NCI-H2227 (cell line): ENCODE measurements around the gene SNX7.

ENCODE experiments used
- DNase-seq: peaks from one replicate; lab custom pipeline; 2025; ENCODE audit not compliant: unreplicated experiment; lab: John Stamatoyannopoulos, UW

SNX7 gene

DNA sequence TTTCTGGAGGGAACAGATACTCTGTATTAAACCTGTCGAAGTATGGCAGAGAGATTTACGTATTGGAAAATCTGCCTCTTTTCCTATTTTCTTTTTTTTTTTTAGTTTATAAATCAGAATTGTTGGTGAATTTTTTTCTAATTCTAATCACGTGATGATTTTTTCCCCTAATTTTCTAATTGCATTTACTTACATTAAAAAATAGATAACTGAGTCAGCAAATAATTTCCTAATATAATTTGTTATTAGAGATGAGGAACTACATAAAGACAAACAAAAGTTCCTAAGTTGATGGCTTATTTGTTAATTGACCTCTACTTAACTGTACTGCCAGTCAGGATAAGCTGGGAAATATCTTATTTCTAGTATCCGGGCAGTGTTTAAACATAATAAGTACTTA lies 34.6 kb downstream of the SNX7 start:
- DNase-seq: no peak

DNA sequence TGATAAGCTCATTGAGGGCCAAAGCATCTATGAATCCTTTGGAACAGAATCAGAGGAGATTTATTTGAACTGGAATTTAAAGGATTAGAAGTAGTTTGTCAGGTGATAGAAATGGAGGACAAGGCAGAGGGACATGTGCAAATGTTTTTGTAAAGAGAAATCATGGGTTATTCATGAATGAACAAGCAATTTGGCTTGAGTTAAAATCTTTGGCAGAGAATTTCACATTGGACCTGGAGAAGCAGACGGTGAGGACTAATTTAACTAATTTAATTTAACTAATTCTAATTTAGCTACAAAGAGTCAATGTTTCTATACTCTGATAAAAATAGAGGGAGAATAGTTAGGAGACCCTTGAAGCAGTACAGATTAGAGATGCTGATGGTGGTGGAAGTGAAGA lies 36.3 kb downstream of the SNX7 start:
- DNase-seq: no peak

GRCh38 chr1:98698625-98699024 lies 37.1 kb downstream of the SNX7 start:
- no peak for DNase-seq

DNA sequence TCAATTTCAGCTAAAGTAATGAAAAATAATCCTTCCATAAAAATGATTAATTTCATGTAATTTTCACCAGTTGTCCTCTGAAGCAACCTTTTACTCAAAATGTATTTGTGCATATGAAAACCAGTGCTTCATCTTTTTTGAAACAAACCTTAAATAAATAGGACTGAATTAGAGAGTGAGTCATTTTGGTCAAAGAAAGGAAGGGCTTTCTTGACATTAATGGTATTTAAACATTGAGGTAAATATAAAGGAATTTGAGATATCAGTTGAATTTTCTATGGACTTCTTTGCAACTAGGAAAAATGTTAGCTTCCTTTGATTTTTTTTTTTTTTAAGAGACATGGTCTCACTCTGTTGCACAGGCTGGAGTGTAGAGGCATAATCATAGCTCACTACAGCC lies 38.7 kb downstream of the SNX7 start:
- no peak for DNase-seq

GRCh38 chr1:98702976-98703375 lies 41.5 kb downstream of the SNX7 start:
- DNase-seq: no peak

DNA sequence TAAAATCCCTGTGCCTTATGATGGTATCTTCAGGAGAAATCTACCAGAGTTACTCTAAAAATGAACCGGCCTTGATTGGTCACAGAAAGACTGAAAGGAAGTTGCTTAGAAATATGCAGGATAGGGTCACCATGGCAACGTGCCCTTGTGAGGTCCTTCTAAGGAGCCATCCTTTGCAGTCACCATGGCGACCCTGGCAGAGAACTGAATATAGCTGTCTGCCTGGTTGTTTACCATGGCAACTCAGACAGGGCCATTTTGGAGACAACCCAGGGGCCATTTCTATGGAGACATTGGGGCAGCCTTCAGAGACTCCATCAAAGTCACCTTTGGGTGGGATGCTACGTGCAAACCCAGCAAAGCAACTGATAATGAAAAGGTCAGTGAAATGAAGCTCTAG lies 43.0 kb downstream of the SNX7 start:
- peak; percentile 91 for DNase-seq

- no peak for DNase-seq
Measured at GRCh38 chr1:98704971-98705370, 43.5 kb downstream of the SNX7 start.

GRCh38 chr1:98705591-98705990 lies 44.1 kb downstream of the SNX7 start:
- DNase-seq: no peak

GRCh38 chr1:98706173-98706843 lies 44.8 kb downstream of the SNX7 start:
- DNase-seq: no peak

DNA sequence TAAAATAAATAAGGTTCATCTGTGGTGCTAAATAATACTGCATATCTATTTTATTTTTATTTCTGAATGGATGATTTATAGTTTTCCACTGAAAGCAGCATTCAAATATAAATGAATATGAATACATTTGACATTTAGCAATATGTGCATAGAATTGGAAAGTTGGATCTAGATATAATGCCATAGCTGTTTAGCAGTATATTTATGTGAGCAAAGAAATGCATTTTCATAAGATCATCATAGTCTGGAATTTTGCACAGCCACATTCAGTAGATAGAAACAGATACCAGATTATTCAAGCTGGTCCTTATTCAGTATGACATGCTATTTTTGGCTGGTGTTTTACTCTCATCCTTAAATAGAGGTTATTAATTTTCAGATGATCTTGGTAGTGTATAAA lies 46.0 kb downstream of the SNX7 start:
- DNase-seq: no peak

DNA sequence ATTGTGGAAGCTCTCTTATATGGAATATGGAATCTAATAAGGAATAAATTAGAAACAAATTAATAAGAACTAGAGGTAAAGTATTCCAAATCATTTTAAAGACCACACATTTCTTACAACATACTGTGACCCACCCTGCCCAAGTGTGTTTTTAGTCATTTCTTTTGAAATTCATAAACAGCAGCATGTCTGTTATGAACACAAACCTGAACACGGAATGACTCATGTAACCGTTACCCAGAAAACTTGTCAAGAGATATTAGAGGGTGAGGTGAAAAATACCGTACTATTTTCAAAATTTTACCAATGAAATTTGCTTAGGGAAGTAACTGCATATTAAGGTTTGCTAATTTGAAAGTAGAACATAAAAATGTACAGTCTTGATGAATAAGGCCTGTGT lies 48.4 kb downstream of the SNX7 start:
- no peak for DNase-seq

GRCh38 chr1:98723574-98723973 lies 62.1 kb downstream of the SNX7 start:
- no peak for DNase-seq

GRCh38 chr1:98732985-98733781 lies 71.7 kb downstream of the SNX7 start:
- DNase-seq: no peak

- no peak for DNase-seq
Measured at GRCh38 chr1:98733782-98734112, 72.2 kb downstream of the SNX7 start.

GRCh38 chr1:98735756-98736155 lies 74.2 kb downstream of the SNX7 start:
- DNase-seq: no peak

DNA sequence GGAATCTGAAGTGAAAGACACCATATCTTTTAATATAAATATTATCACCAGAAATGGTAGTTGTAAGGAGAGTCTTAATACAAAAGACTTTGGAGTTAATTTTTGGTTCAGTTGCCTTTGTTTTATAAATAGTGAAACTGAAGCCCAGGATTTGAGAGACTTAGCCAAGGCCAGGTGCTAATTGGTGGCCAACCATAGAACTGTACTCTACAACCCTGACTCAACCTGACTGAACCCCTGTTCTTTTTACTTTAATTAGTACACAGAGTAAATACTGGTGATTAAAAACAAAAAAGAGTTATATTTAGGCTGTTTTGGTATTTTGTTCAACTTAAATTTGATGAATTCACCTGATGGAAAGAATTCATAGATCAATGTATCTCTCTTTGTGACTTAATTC lies 76.3 kb downstream of the SNX7 start:
- DNase-seq: no peak

DNA sequence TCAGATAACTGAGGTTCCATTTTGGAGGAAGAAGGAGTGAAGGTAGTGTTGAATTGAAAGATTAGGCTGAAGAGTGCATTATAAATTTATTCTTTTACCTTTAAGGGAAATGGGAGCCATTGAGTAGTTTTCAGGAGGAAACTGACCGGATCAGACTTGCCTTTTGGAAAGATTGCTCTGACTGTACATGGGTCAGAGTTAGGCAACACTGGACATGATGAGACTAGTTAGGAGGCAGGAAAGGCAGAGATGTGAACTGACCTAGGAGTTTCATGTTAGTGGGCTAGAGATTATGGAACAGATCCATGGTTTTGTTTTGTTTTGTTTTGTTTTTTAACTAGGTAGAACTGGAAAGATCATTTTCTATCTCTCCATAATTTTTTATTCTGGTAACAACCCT lies 78.2 kb downstream of the SNX7 start:
- no peak for DNase-seq

- no peak for DNase-seq
Measured at GRCh38 chr1:98741164-98741563, 79.6 kb downstream of the SNX7 start.

DNA sequence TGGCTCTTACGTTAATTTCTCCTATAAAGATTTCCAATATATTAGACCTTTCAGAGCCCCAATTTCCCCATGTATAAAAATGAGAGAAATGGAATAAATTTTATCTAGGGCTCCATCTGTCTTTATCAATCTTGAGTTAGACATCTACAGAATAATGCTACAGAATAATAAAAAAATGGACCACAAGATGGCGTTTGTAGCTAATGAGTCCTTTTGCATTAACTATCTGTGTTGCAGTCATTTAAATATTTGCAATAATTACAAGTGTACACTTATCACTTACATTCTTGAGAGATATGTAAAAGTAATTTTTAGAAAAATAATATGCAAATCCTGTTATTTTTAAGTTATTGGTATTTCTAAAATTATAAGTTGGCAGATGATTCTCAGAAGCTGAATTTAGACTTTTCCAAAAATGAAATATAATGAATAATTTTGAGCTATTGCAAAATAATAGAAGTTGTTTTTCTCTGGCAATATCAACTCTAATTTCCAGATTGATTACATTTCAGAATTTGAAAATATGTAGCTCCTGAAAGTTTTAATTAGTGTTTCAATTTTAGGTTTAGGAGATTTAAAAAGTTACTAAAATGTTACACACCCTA lies 87.7 kb downstream of the SNX7 start:
- peak; percentile 10 for DNase-seq

DNA sequence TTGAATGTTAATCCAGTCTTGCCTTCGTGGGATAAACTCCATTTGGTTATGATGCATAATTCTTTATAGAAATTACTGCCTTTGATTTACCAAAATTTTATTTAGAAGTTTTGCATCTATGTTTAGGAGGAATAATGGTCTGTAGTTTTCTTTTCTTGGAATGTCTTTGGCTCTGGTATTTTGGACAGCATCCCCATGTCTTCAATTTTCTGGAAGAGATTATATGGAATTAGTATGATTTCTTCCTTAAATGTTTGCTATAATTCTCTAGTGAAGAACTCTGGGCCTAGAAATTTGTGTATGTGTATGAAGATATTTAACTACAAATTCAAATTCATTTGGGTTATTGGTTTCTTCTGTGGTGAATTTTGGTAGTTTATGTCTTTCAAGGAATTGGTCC lies 92.7 kb downstream of the SNX7 start:
- DNase-seq: no peak

GRCh38 chr1:98761219-98761865 lies 99.8 kb downstream of the SNX7 start:
- no peak for DNase-seq
